Activated CD8-positive, alpha-beta T cell treated with anti-CD3 and anti-CD28 coated beads for 36 hours (primary cell): ENCODE measurements around the gene ST13. TPM values are rescaled to one million over a fixed set of nuclear protein-coding genes. Genes with fewer than 3 reads are reported as not detected.
"Not testable (repeated sequence)": the region's sequence is repeated elsewhere in the genome, so short reads cannot be mapped to it uniquely, and the experiment has no call there.

Experiments
- ATAC-seq: fragments of 200-7000 bp; cut with Tn5 transposase; one replicate; pipeline ENCODE4 v1.10.0; 2021; ENCODE audit warnings: mild to moderate bottlenecking, moderate library complexity
- CTCF ChIA-PET: fragments of 350-600 bp; sonication (Branson Sonifier 250); formaldehyde crosslinking; loops from one replicate; lab custom pipeline; 2021; ENCODE audit warnings: antibody characterized with exemption; lab: Charles Lee
- POLR2A ChIA-PET: fragments of 350-600 bp; sonication (Branson Sonifier 250); formaldehyde crosslinking; loops from one replicate; lab custom pipeline; 2021; ENCODE audit warnings: antibody characterized with exemption; lab: Charles Lee
- DNase-seq: peaks from one replicate; pipeline ENCODE4 v3.0.0-alpha.2; 2020
- H3K27ac Mint-ChIP-seq: one replicate; pipeline ENCODE4 v1.8.0; 2021; ENCODE audit warnings: mild to moderate bottlenecking, mixed read lengths
- H3K27me3 Mint-ChIP-seq: one replicate; pipeline ENCODE4 v1.8.0; 2021; ENCODE audit warnings: mixed read lengths
- H3K36me3 Mint-ChIP-seq: one replicate; pipeline ENCODE4 v1.8.0; 2021; ENCODE audit warnings: low read depth, mixed read lengths
- H3K4me1 Mint-ChIP-seq: one replicate; pipeline ENCODE4 v1.8.0; 2021; ENCODE audit warnings: low read depth, mixed read lengths
- H3K4me3 Mint-ChIP-seq: one replicate; pipeline ENCODE4 v1.8.0; 2021; ENCODE audit warnings: mild to moderate bottlenecking, moderate library complexity, mixed read lengths
- H3K9me3 Mint-ChIP-seq: one replicate; pipeline ENCODE4 v1.8.0; 2021; ENCODE audit warnings: mixed read lengths
- CTCF ChIP-seq: fragments of 200-600 bp; IDR thresholded peaks from one replicate; pipeline ENCODE4 v1.8.0; 2022; ENCODE audit warnings: antibody characterized with exemption, mild to moderate bottlenecking
- intact Hi-C: fragments of 100-400 bp; cut with micrococcal nuclease; formaldehyde crosslinking; loops from one replicate; pipeline ENCODE4 v1.10.0; 2022
- microRNA-seq: library from miRNA; unstranded; fragments of <30 nt; microRNA quantifications from one replicate; pipeline ENCODE4 v1.2.0, GENCODE V29; 2022; ENCODE audit warnings: borderline microRNAs expressed, borderline replicate concordance
- total RNA-seq, 2 experiments: library from RNA; stranded (reverse); gene quantifications; one replicate each; pipeline ENCODE4 v1.2.3, GENCODE V29; 2021

The ST13 gene
- total RNA-seq, 2 experiments from 2014 or later, result 237 to 249 TPM

- no peak overlapping the region for H3K27ac Mint-ChIP-seq
- no peaks in the 10 kb centered on the region for H3K9me3 Mint-ChIP-seq
- peaks cover 43% of the 10 kb centered on the region for H3K36me3 Mint-ChIP-seq
- ATAC-seq, result no peak
- intact Hi-C loops, result no loop called here
- no peak for TF ChIP-seq CTCF
- peaks cover 20% of the 10 kb centered on the region for H3K4me1 Mint-ChIP-seq
- ChIA-PET CTCF (no interaction called here), POLR2A (interaction anchor here (1.6 kb wide), 1 partner anchor 10 kb away, joined by 4 read pairs; no protein-coding TSS in a partner anchor)
- H3K27me3 Mint-ChIP-seq, result no peaks in the 10 kb centered on the region
- H3K4me3 Mint-ChIP-seq, result no peak overlapping the region
- DNase-seq, result no peak
Observed at GRCh38 chr22:40789131-40789530, 67.3 kb downstream of the ST13 start.

GRCh38 chr22:40782521-40782920, 73.9 kb downstream of the ST13 start:
- Mint-ChIP-seq H3K27ac (no peak overlapping the region), H3K27me3 (no peaks in the 10 kb centered on the region), H3K36me3 (peaks cover 21% of the 10 kb centered on the region), H3K4me3 (no peak overlapping the region), H3K9me3 (no peaks in the 10 kb centered on the region), H3K4me1 (no peaks in the 10 kb centered on the region)
- ChIA-PET CTCF (interaction anchor here (1.1 kb wide), 1 partner anchor 100 kb away, joined by 3 read pairs; no protein-coding TSS in a partner anchor), POLR2A (no interaction called here)
- intact Hi-C loops, result no loop called here
- no peak for ATAC-seq
- TF ChIP-seq CTCF, result no peak
- no peak for DNase-seq

DNA sequence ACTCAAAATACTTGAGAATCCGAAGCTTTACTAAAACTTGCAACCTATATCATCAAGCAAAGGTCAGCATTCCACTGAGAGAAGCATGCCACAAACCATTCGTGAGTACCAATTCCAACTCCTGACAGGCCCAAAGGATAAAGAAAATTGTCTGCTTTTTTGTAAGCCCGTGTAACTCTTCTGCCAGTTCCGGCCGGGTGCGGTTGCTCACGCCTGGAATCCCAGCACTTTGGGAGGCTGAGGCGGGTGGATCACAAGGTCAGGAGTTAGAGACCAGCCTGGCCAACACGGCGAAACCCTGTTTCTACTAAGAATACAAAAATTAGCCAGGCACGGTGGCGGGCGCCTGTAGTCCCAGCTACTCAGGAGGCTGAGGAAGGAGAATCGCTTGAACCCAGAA, 74.7 kb downstream of the ST13 start:
- H3K9me3 Mint-ChIP-seq, H3K27ac Mint-ChIP-seq, ATAC-seq, H3K27me3 Mint-ChIP-seq, H3K4me3 Mint-ChIP-seq, H3K4me1 Mint-ChIP-seq, POLR2A ChIA-PET, intact Hi-C loops, DNase-seq: not testable (repeated sequence)
- CTCF ChIA-PET, result interaction anchor here (1.0 kb wide), 1 partner anchor 21 kb away, joined by 3 read pairs; no protein-coding TSS in a partner anchor
- H3K36me3 Mint-ChIP-seq, result peaks cover 27% of the 10 kb centered on the region

Small RNA genes within 50 kb of the gene (microRNA-seq; reads per million reads assigned to microRNA genes)
- gene MIR4766, result 1.2 reads per million

Other genes starting within 250 kb of the ST13 start
- 10 to 100 TPM; 37.4 to 40.0 TPM for gene MRTFA, start 219.9 kb downstream of the ST13 start, total RNA-seq
- gene MCHR1, start 177.2 kb downstream of the ST13 start, total RNA-seq, result not detected
- 10 to 100 TPM; 28.0 to 34.8 TPM for gene SLC25A17, start 37.3 kb downstream of the ST13 start, total RNA-seq
- gene XPNPEP3, start 509 bp upstream of the ST13 start, total RNA-seq, result 10 to 100 TPM; 24.4 to 25.5 TPM
- not detected for gene DNAJB7, start 5.5 kb upstream of the ST13 start, total RNA-seq
- 10 to 100 TPM; 90.4 to 92.8 TPM for gene RBX1, start 94.7 kb upstream of the ST13 start, total RNA-seq
- gene EP300, start 236.0 kb upstream of the ST13 start, total RNA-seq, result 10 to 100 TPM; 39.6 to 39.7 TPM